IPS-15b (cell line): ENCODE measurements around the gene CPN1.
A peak's percentile ranks its signal among the peaks of the same experiment; 100 is the strongest.
"Not testable (repeated sequence)": the region's sequence is repeated elsewhere in the genome, so short reads cannot be mapped to it uniquely, and the experiment has no call there.

Experiments used
- H3K27me3 ChIP-seq: one replicate; pipeline ENCODE4 v1.6.1; 2013; ENCODE audit warnings: low read length; ENCODE audit not compliant: control insufficient read depth, insufficient read depth
- H3K36me3 ChIP-seq: one replicate; pipeline ENCODE4 v1.6.1; 2013; ENCODE audit warnings: low read length; ENCODE audit not compliant: control insufficient read depth, insufficient read depth
- H3K4me1 ChIP-seq: one replicate; pipeline ENCODE4 v1.6.1; 2013; ENCODE audit warnings: mild to moderate bottlenecking, low read length; ENCODE audit not compliant: control insufficient read depth, insufficient read depth
- H3K4me3 ChIP-seq: one replicate; pipeline ENCODE4 v1.5.1; 2013; ENCODE audit warnings: low read depth, low read length
- H3K9ac ChIP-seq: one replicate; pipeline ENCODE4 v1.6.1; 2013; ENCODE audit warnings: low read depth, mild to moderate bottlenecking, low read length
- H3K9me3 ChIP-seq: one replicate; pipeline ENCODE4 v1.6.1; 2013; ENCODE audit warnings: mild to moderate bottlenecking, low read length; ENCODE audit not compliant: control insufficient read depth, insufficient read depth

Gene CPN1

GRCh38 chr10:100020142-100020885, 61.4 kb downstream of the CPN1 start:
- H3K9me3 ChIP-seq, result no peaks in the 10 kb centered on the region
- H3K4me3 ChIP-seq, result no peak overlapping the region
- H3K27me3 ChIP-seq, result no peaks in the 10 kb centered on the region
- no peak overlapping the region for H3K9ac ChIP-seq
- no peaks in the 10 kb centered on the region for H3K36me3 ChIP-seq
- peaks cover 3% of the 10 kb centered on the region for H3K4me1 ChIP-seq

- peaks cover 3% of the 10 kb centered on the region for H3K4me1 ChIP-seq
- H3K27me3 ChIP-seq, result no peaks in the 10 kb centered on the region
- no peak overlapping the region for H3K4me3 ChIP-seq
- H3K9ac ChIP-seq, result no peak overlapping the region
- no peaks in the 10 kb centered on the region for H3K9me3 ChIP-seq
- H3K36me3 ChIP-seq, result no peaks in the 10 kb centered on the region
Measured at GRCh38 chr10:100019787-100020141, 61.9 kb downstream of the CPN1 start.

- Histone ChIP-seq H3K9me3 (no peaks in the 10 kb centered on the region), H3K36me3 (no peaks in the 10 kb centered on the region), H3K4me3 (no peak overlapping the region), H3K4me1 (no peaks in the 10 kb centered on the region), H3K27me3 (peaks cover 9% of the 10 kb centered on the region), H3K9ac (no peak overlapping the region)
Measured at GRCh38 chr10:100014071-100014762, 67.5 kb downstream of the CPN1 start.

- H3K4me1 ChIP-seq, result peaks cover 3% of the 10 kb centered on the region
- no peak overlapping the region for H3K9ac ChIP-seq
- H3K9me3 ChIP-seq, result no peaks in the 10 kb centered on the region
- H3K27me3 ChIP-seq, result peaks cover 9% of the 10 kb centered on the region
- no peaks in the 10 kb centered on the region for H3K36me3 ChIP-seq
- H3K4me3 ChIP-seq, result no peak overlapping the region
Measured at GRCh38 chr10:100013621-100014020, 68.0 kb downstream of the CPN1 start.

- H3K4me1 ChIP-seq, H3K9ac ChIP-seq, H3K36me3 ChIP-seq, H3K4me3 ChIP-seq, H3K27me3 ChIP-seq, H3K9me3 ChIP-seq: not testable (repeated sequence)
Measured at GRCh38 chr10:100011906-100012305, 69.8 kb downstream of the CPN1 start.

- Histone ChIP-seq H3K27me3 (peaks cover 9% of the 10 kb centered on the region), H3K9me3 (no peaks in the 10 kb centered on the region), H3K4me3 (peak within 1 kb of the TSS; percentile 81), H3K36me3 (no peaks in the 10 kb centered on the region), H3K9ac (peak within 1 kb of the TSS; percentile 50), H3K4me1 (peaks cover 7% of the 10 kb centered on the region)
Measured at GRCh38 chr10:100009793-100010676, 71.6 kb downstream of the CPN1 start, which contains the start of gene DNMBP. Gene DNMBP (minus strand): TSS chr10:100009947. CDS start chr10:99972124, 37,823 bp downstream.

GRCh38 chr10:100009283-100009792, 72.3 kb downstream of the CPN1 start:
- Histone ChIP-seq H3K9ac (peak overlapping the region; percentile 50), H3K4me1 (peaks cover 7% of the 10 kb centered on the region), H3K4me3 (peak overlapping the region; percentile 81), H3K27me3 (peaks cover 9% of the 10 kb centered on the region), H3K36me3 (no peaks in the 10 kb centered on the region), H3K9me3 (no peaks in the 10 kb centered on the region)

- Histone ChIP-seq H3K36me3 (no peaks in the 10 kb centered on the region), H3K9ac (peak overlapping the region; percentile 50), H3K4me3 (peak overlapping the region; percentile 81), H3K9me3 (no peaks in the 10 kb centered on the region), H3K27me3 (peaks cover 9% of the 10 kb centered on the region), H3K4me1 (peaks cover 7% of the 10 kb centered on the region)
Measured at GRCh38 chr10:100008708-100009282, 72.9 kb downstream of the CPN1 start.

GRCh38 chr10:100008142-100008522, 73.5 kb downstream of the CPN1 start:
- peaks cover 9% of the 10 kb centered on the region for H3K27me3 ChIP-seq
- no peaks in the 10 kb centered on the region for H3K9me3 ChIP-seq
- no peak overlapping the region for H3K9ac ChIP-seq
- no peaks in the 10 kb centered on the region for H3K36me3 ChIP-seq
- H3K4me1 ChIP-seq, result peaks cover 7% of the 10 kb centered on the region
- H3K4me3 ChIP-seq, result no peak overlapping the region

- Histone ChIP-seq H3K4me3 (no peak overlapping the region), H3K36me3 (no peaks in the 10 kb centered on the region), H3K27me3 (peaks cover 9% of the 10 kb centered on the region), H3K4me1 (peaks cover 7% of the 10 kb centered on the region), H3K9ac (no peak overlapping the region), H3K9me3 (no peaks in the 10 kb centered on the region)
Measured at GRCh38 chr10:100007231-100008141, 74.2 kb downstream of the CPN1 start.
